ENCODE data around the gene ENPP1.

Gene ENPP1

GRCh38 chr6:131808460-131809269, 845 bp downstream of the ENPP1 start:
- Histone ChIP-seq H3K27ac (ENCODE audit: low read depth, low read length) (no peak overlapping the region), H4K20me1 (ENCODE audit: low read depth, low read length) (no peaks in the 10 kb centered on the region), H3K9ac (ENCODE audit: low read length) (peak overlapping the region; percentile 54), H3K36me3 (ENCODE audit: low read length) (no peaks in the 10 kb centered on the region), H3F3A (ENCODE audit: insufficient read depth) (peaks cover 16% of the 10 kb centered on the region; the same call in 1 of the 2 replicates), H3K79me2 (ENCODE audit: insufficient read depth, low read length) (no peaks in the 10 kb centered on the region), H3K4me3 (ENCODE audit: insufficient read depth, low read length, poor library complexity, severe bottlenecking) (peak overlapping the region; percentile 48), H3K4me2 (ENCODE audit: low read depth, low read length, poor library complexity, severe bottlenecking) (peak overlapping the region; percentile 62), H3K9me3 (ENCODE audit: insufficient read depth, low read length) (no peaks in the 10 kb centered on the region), H3K9me2 (replicated peaks; ENCODE audit: insufficient read depth, low read length) (no peaks in the 10 kb centered on the region), H2AFZ (ENCODE audit: low read depth, low read length, severe bottlenecking) (peak overlapping the region; percentile 44), H3K27me3 (ENCODE audit: low read length) (no peaks in the 10 kb centered on the region)
- TF ChIP-seq EZH2phosphoT487 (conservative IDR thresholded peaks at IDR 0.05; ENCODE audit: low read length) (no peak), CTCF (IDR thresholded peaks at IDR 0.05; ENCODE audit: insufficient read depth, low read length, poor library complexity, severe bottlenecking) (no peak)

GRCh38 chr6:131811500-131811899, 3.7 kb downstream of the ENPP1 start:
- Histone ChIP-seq H3K4me3 (ENCODE audit: insufficient read depth, low read length, poor library complexity, severe bottlenecking) (no peak overlapping the region), H3K27me3 (ENCODE audit: low read length) (no peaks in the 10 kb centered on the region), H3K79me2 (ENCODE audit: insufficient read depth, low read length) (no peaks in the 10 kb centered on the region), H4K20me1 (ENCODE audit: low read depth, low read length) (no peaks in the 10 kb centered on the region), H3K9me3 (ENCODE audit: insufficient read depth, low read length) (no peaks in the 10 kb centered on the region), H3K9me2 (replicated peaks; ENCODE audit: insufficient read depth, low read length) (no peaks in the 10 kb centered on the region), H2AFZ (ENCODE audit: low read depth, low read length, severe bottlenecking) (no peak overlapping the region), H3K36me3 (ENCODE audit: low read length) (no peaks in the 10 kb centered on the region), H3K9ac (ENCODE audit: low read length) (no peak overlapping the region), H3F3A (ENCODE audit: insufficient read depth) (peaks cover 8% of the 10 kb centered on the region; the same call in 1 of the 2 replicates), H3K4me2 (ENCODE audit: low read depth, low read length, poor library complexity, severe bottlenecking) (no peak overlapping the region), H3K27ac (ENCODE audit: low read depth, low read length) (no peak overlapping the region)
- no peak for TF ChIP-seq CTCF (IDR thresholded peaks at IDR 0.05; ENCODE audit: insufficient read depth, low read length, poor library complexity, severe bottlenecking)
- no peak for TF ChIP-seq EZH2phosphoT487 (conservative IDR thresholded peaks at IDR 0.05; ENCODE audit: low read length)

DNA sequence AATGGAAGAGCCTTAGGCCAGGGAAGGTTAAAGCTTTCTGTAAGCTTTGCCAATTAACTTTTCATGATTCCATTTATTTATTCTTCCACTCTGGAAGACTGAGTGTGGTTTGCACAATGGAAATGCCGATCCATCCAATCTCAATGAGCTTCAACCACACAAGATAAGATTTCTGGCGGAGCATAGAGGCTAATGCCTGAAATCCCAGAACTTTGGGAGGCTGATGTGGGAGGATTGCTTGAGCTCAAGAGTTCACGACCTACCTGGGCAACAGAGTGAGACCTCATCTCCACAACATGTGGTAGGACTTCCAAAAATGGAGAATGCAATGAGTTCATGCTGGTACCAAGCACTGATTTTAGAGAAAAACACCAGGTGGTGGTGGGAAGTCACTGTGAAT, 6.2 kb downstream of the ENPP1 start:
- no peak for TF ChIP-seq EZH2phosphoT487 (conservative IDR thresholded peaks at IDR 0.05; ENCODE audit: low read length)
- no peak for TF ChIP-seq CTCF (IDR thresholded peaks at IDR 0.05; ENCODE audit: insufficient read depth, low read length, poor library complexity, severe bottlenecking)
- Histone ChIP-seq H4K20me1 (ENCODE audit: low read depth, low read length) (no peaks in the 10 kb centered on the region), H3K9me3 (ENCODE audit: insufficient read depth, low read length) (no peaks in the 10 kb centered on the region), H3K4me3 (ENCODE audit: insufficient read depth, low read length, poor library complexity, severe bottlenecking) (no peak overlapping the region), H3K9me2 (replicated peaks; ENCODE audit: insufficient read depth, low read length) (no peaks in the 10 kb centered on the region), H3F3A (ENCODE audit: insufficient read depth) (no peaks in the 10 kb centered on the region), H3K36me3 (ENCODE audit: low read length) (no peaks in the 10 kb centered on the region), H3K4me2 (ENCODE audit: low read depth, low read length, poor library complexity, severe bottlenecking) (no peak overlapping the region), H2AFZ (ENCODE audit: low read depth, low read length, severe bottlenecking) (no peak overlapping the region), H3K9ac (ENCODE audit: low read length) (no peak overlapping the region), H3K27me3 (ENCODE audit: low read length) (no peaks in the 10 kb centered on the region), H3K79me2 (ENCODE audit: insufficient read depth, low read length) (no peaks in the 10 kb centered on the region), H3K27ac (ENCODE audit: low read depth, low read length) (no peak overlapping the region)
